GM21526 (cell line): ENCODE data around the gene SSBP3.

Source experiments
- ATAC-seq: cut with Tn5 transposase; IDR thresholded peaks from one replicate; pipeline ENCODE4 v1.9.1; 2021; ENCODE audit warnings: moderate library complexity; ENCODE audit not compliant: unreplicated experiment, low FRiP score

SSBP3 gene

GRCh38 chr1:54312796-54313316 is 93.3 kb downstream of the SSBP3 start:
- ATAC-seq, result no peak

GRCh38 chr1:54311506-54311905 is 94.7 kb downstream of the SSBP3 start:
- ATAC-seq, result no peak

- no peak for ATAC-seq
These were observed 95.5 kb downstream of the SSBP3 start for GRCh38 chr1:54310439-54311328.

- ATAC-seq, result no peak
These were observed 96.4 kb downstream of the SSBP3 start for GRCh38 chr1:54309631-54310366.

- no peak for ATAC-seq
These were observed 98.9 kb downstream of the SSBP3 start for GRCh38 chr1:54307305-54307704.

GRCh38 chr1:54305906-54306514 is 100.2 kb downstream of the SSBP3 start:
- ATAC-seq, result no peak

GRCh38 chr1:54304518-54304917 is 101.7 kb downstream of the SSBP3 start:
- ATAC-seq, result no peak

GRCh38 chr1:54302951-54303843 is 103.0 kb downstream of the SSBP3 start:
- no peak for ATAC-seq

GRCh38 chr1:54302549-54302948 is 103.6 kb downstream of the SSBP3 start:
- no peak for ATAC-seq

- ATAC-seq, result no peak
These were observed 104.7 kb downstream of the SSBP3 start for GRCh38 chr1:54301497-54301896.

- no peak for ATAC-seq
These were observed 105.8 kb downstream of the SSBP3 start for GRCh38 chr1:54300401-54300800.

GRCh38 chr1:54299037-54299436 is 107.2 kb downstream of the SSBP3 start:
- no peak for ATAC-seq

- ATAC-seq, result no peak
These were observed 107.7 kb downstream of the SSBP3 start for GRCh38 chr1:54298284-54299033.

GRCh38 chr1:54297596-54298283 is 108.5 kb downstream of the SSBP3 start:
- no peak for ATAC-seq

- no peak for ATAC-seq
These were observed 109.5 kb downstream of the SSBP3 start for GRCh38 chr1:54296666-54297065.

GRCh38 chr1:54294887-54295286 is 111.3 kb downstream of the SSBP3 start:
- no peak for ATAC-seq

GRCh38 chr1:54292002-54292911 is 113.9 kb downstream of the SSBP3 start:
- no peak for ATAC-seq
